ENCODE results near the gene LZTR1. TPM values are rescaled to one million over a fixed set of nuclear protein-coding genes. Genes with fewer than 3 reads are reported as not detected.

LZTR1 gene
- total RNA-seq, 2 experiments from 2014 or later, result 39.3 to 43.4 TPM

- H3K4me1 Mint-ChIP-seq (ENCODE audit: low read depth), result no peaks in the 10 kb centered on the region
- intact Hi-C loops (cut with micrococcal nuclease), result no loop called here
- POLR2A ChIA-PET, result interaction anchor here (0.7 to 1.2 kb wide), 3 partner anchors 9 to 11 kb away, joined by 3 to 5 read pairs (median 3); no protein-coding TSS in a partner anchor
- peaks cover 18% of the 10 kb centered on the region for H3K36me3 Mint-ChIP-seq
- CTCF ChIA-PET, result interaction anchor here (1.5 kb wide), 1 partner anchor 8 kb away, joined by 4 read pairs; the partner anchor contains the start of gene LZTR1
- no peak overlapping the region for H3K4me3 Mint-ChIP-seq
- no peaks in the 10 kb centered on the region for H3K9me3 Mint-ChIP-seq
- H3K27ac Mint-ChIP-seq, result no peak overlapping the region
- DNase-seq, result no peak
- no peaks in the 10 kb centered on the region for H3K27me3 Mint-ChIP-seq
Measured at GRCh38 chr22:20990184-20991180, 8.4 kb downstream of the LZTR1 start.

- Mint-ChIP-seq H3K27me3 (no peaks in the 10 kb centered on the region), H3K4me3 (no peak overlapping the region)
- CTCF ChIA-PET, result interaction anchor here (1.5 kb wide), 1 partner anchor 9 kb away, joined by 4 read pairs; the partner anchor contains the start of gene LZTR1
Measured at GRCh38 chr22:20991252-20992055, 9.4 kb downstream of the LZTR1 start.

GRCh38 chr22:20992056-20992442 lies 10.0 kb downstream of the LZTR1 start:
- Mint-ChIP-seq H3K27me3 (no peaks in the 10 kb centered on the region), H3K27ac (no peak overlapping the region), H3K4me3 (no peak overlapping the region), H3K36me3 (peaks cover 11% of the 10 kb centered on the region), H3K9me3 (no peaks in the 10 kb centered on the region), H3K4me1 (ENCODE audit: low read depth) (no peaks in the 10 kb centered on the region)
- ChIA-PET CTCF (no interaction called here), POLR2A (no interaction called here)
- intact Hi-C loops (cut with micrococcal nuclease), result no loop called here
- no peak for DNase-seq

More at GRCh38 chr22:20991252-20992055, 9.4 kb downstream of the LZTR1 start:
- H3K4me1 Mint-ChIP-seq (ENCODE audit: low read depth), result no peaks in the 10 kb centered on the region
- no peaks in the 10 kb centered on the region for H3K9me3 Mint-ChIP-seq
- intact Hi-C loops (cut with micrococcal nuclease), result no loop called here
- H3K27ac Mint-ChIP-seq, result no peak overlapping the region
- H3K36me3 Mint-ChIP-seq, result peaks cover 15% of the 10 kb centered on the region
- DNase-seq, result no peak
- POLR2A ChIA-PET, result interaction anchor here (0.8 to 1.2 kb wide), 2 partner anchors 8 to 10 kb away, joined by 3 to 5 read pairs; no protein-coding TSS in a partner anchor

GRCh38 chr22:20992456-20993303 lies 10.6 kb downstream of the LZTR1 start:
- Mint-ChIP-seq H3K9me3 (no peaks in the 10 kb centered on the region), H3K4me3 (no peak overlapping the region), H3K27ac (no peak overlapping the region), H3K27me3 (no peaks in the 10 kb centered on the region), H3K36me3 (peaks cover 8% of the 10 kb centered on the region), H3K4me1 (ENCODE audit: low read depth) (no peaks in the 10 kb centered on the region)
- CTCF ChIA-PET, result no interaction called here
- no peak for DNase-seq
- POLR2A ChIA-PET, result no interaction called here
- intact Hi-C loops (cut with micrococcal nuclease), result no loop called here

GRCh38 chr22:20993304-20994127 lies 11.4 kb downstream of the LZTR1 start:
- H3K4me3 Mint-ChIP-seq, result no peak overlapping the region
- ChIA-PET CTCF (no interaction called here), POLR2A (no interaction called here)
- no peak overlapping the region for H3K27ac Mint-ChIP-seq
- H3K36me3 Mint-ChIP-seq, result peaks cover 5% of the 10 kb centered on the region
- no peak for DNase-seq
- H3K4me1 Mint-ChIP-seq (ENCODE audit: low read depth), result peaks cover 2% of the 10 kb centered on the region
- H3K27me3 Mint-ChIP-seq, result no peaks in the 10 kb centered on the region
- H3K9me3 Mint-ChIP-seq, result no peaks in the 10 kb centered on the region
- intact Hi-C loops (cut with micrococcal nuclease), result no loop called here

- H3K4me1 Mint-ChIP-seq (ENCODE audit: low read depth), result peaks cover 2% of the 10 kb centered on the region
- POLR2A ChIA-PET, result no interaction called here
- H3K36me3 Mint-ChIP-seq, result peaks cover 5% of the 10 kb centered on the region
- CTCF ChIA-PET, result no interaction called here
- H3K27ac Mint-ChIP-seq, result no peak overlapping the region
- H3K4me3 Mint-ChIP-seq, result no peak overlapping the region
- H3K9me3 Mint-ChIP-seq, result no peaks in the 10 kb centered on the region
- intact Hi-C loops (cut with micrococcal nuclease), result no loop called here
- DNase-seq, result no peak
- H3K27me3 Mint-ChIP-seq, result no peaks in the 10 kb centered on the region
Measured at GRCh38 chr22:20994128-20994901, 12.2 kb downstream of the LZTR1 start.

GRCh38 chr22:20994902-20995241 lies 12.8 kb downstream of the LZTR1 start:
- ChIA-PET CTCF (no interaction called here), POLR2A (no interaction called here)
- Mint-ChIP-seq H3K27me3 (no peaks in the 10 kb centered on the region), H3K36me3 (peaks cover 5% of the 10 kb centered on the region), H3K27ac (no peak overlapping the region), H3K9me3 (no peaks in the 10 kb centered on the region), H3K4me3 (no peak overlapping the region), H3K4me1 (ENCODE audit: low read depth) (peaks cover 2% of the 10 kb centered on the region)
- no peak for DNase-seq
- intact Hi-C loops (cut with micrococcal nuclease), result no loop called here

GRCh38 chr22:20995329-20996030 lies 13.4 kb downstream of the LZTR1 start:
- CTCF ChIA-PET, result no interaction called here
- Mint-ChIP-seq H3K27me3 (no peaks in the 10 kb centered on the region), H3K27ac (no peak overlapping the region), H3K4me1 (ENCODE audit: low read depth) (peaks cover 8% of the 10 kb centered on the region), H3K36me3 (peaks cover 9% of the 10 kb centered on the region), H3K4me3 (no peak overlapping the region), H3K9me3 (no peaks in the 10 kb centered on the region)
- DNase-seq, result no peak
- POLR2A ChIA-PET, result interaction anchor here (1.4 kb wide), 1 partner anchor 13 kb away, joined by 5 read pairs; the partner anchor contains the start of gene LZTR1
- intact Hi-C loops (cut with micrococcal nuclease), result no loop called here

- peaks cover 10% of the 10 kb centered on the region for H3K4me1 Mint-ChIP-seq (ENCODE audit: low read depth)
- ChIA-PET POLR2A (interaction anchor here (1.4 kb wide), 1 partner anchor 14 kb away, joined by 5 read pairs; the partner anchor contains the start of gene LZTR1), CTCF (no interaction called here)
- H3K9me3 Mint-ChIP-seq, result no peaks in the 10 kb centered on the region
- H3K27ac Mint-ChIP-seq, result no peak overlapping the region
- intact Hi-C loops (cut with micrococcal nuclease), result no loop called here
- H3K36me3 Mint-ChIP-seq, result peaks cover 8% of the 10 kb centered on the region
- no peaks in the 10 kb centered on the region for H3K27me3 Mint-ChIP-seq
- no peak for DNase-seq
- no peak overlapping the region for H3K4me3 Mint-ChIP-seq
Measured at GRCh38 chr22:20996031-20996410, 13.9 kb downstream of the LZTR1 start.
